RWPE1 (cell line): ENCODE data around the gene EBF4.

Experiments
- CTCF ChIA-PET: fragments of 350-600 bp; sonication (Branson Sonifier 250); formaldehyde crosslinking; extraction: SDS; loops from one replicate; lab custom pipeline; 2021; lab: Yijun Ruan, JAX
- POLR2A ChIA-PET: fragments of 400-600 bp; formaldehyde crosslinking; extraction: SDS; loops from one replicate; lab custom pipeline; 2020; ENCODE audit warnings: antibody characterized with exemption; ENCODE audit not compliant: low non-redundant PET; lab: Yijun Ruan, JAX
- DNase-seq: peaks from one replicate; pipeline ENCODE4 v3.0.0; 2012; ENCODE audit warnings: low spot score
- H3K27ac ChIP-seq: fragments of 450-650 bp; 2 replicates; pipeline ENCODE4 v1.5.1; 2017
- TF ChIP-seq, protein P1 (sequence below): fragments of 450-650 bp; conservative IDR thresholded peaks from 2 replicates; pipeline ENCODE4 v1.5.1; 2017; ENCODE audit warnings: low read depth, mild to moderate bottlenecking

The EBF4 gene

DNA sequence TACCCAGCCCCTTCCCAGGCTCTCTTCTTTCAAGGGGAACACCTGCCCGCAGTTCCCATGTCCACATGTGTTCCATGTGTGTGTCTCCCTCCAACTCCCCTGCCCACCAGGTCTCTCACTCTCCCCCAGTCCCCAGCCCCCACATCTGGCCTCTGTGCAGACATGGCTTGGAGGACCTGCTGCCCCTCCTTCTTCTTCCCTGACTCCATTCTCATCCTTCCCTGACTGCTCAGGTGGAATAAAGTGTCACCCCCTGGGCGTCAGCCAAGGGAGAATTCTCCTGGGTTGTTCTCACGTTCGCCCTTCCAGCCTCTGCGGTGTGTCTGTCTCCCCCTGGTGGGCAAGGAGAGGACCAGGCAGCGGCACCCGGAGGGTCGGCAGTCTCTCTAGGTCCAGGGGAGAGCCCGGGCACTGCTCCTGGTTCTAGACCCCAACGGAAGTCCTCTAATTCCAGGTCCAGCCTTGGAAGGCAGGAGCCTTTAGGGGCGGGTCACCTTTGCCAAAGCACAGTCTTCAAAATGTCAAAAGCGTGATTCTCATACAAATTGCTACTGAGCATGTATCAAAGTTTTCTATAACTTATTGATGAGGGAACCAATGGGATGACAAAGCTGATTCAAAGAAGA lies 50.5 kb downstream of the EBF4 start:
- POLR2A ChIA-PET = no interaction called here
- peak; percentile 71 for DNase-seq
- no peak overlapping the region for H3K27ac ChIP-seq
- TF ChIP-seq, protein P1, sequence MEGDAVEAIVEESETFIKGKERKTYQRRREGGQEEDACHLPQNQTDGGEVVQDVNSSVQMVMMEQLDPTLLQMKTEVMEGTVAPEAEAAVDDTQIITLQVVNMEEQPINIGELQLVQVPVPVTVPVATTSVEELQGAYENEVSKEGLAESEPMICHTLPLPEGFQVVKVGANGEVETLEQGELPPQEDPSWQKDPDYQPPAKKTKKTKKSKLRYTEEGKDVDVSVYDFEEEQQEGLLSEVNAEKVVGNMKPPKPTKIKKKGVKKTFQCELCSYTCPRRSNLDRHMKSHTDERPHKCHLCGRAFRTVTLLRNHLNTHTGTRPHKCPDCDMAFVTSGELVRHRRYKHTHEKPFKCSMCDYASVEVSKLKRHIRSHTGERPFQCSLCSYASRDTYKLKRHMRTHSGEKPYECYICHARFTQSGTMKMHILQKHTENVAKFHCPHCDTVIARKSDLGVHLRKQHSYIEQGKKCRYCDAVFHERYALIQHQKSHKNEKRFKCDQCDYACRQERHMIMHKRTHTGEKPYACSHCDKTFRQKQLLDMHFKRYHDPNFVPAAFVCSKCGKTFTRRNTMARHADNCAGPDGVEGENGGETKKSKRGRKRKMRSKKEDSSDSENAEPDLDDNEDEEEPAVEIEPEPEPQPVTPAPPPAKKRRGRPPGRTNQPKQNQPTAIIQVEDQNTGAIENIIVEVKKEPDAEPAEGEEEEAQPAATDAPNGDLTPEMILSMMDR = peak; percentile 90
- CTCF ChIA-PET = interaction anchor here (0.5 to 1.0 kb wide), 7 partner anchors 11 to 1682 kb away, joined by 3 to 8 read pairs (median 3); no protein-coding TSS in a partner anchor

DNA sequence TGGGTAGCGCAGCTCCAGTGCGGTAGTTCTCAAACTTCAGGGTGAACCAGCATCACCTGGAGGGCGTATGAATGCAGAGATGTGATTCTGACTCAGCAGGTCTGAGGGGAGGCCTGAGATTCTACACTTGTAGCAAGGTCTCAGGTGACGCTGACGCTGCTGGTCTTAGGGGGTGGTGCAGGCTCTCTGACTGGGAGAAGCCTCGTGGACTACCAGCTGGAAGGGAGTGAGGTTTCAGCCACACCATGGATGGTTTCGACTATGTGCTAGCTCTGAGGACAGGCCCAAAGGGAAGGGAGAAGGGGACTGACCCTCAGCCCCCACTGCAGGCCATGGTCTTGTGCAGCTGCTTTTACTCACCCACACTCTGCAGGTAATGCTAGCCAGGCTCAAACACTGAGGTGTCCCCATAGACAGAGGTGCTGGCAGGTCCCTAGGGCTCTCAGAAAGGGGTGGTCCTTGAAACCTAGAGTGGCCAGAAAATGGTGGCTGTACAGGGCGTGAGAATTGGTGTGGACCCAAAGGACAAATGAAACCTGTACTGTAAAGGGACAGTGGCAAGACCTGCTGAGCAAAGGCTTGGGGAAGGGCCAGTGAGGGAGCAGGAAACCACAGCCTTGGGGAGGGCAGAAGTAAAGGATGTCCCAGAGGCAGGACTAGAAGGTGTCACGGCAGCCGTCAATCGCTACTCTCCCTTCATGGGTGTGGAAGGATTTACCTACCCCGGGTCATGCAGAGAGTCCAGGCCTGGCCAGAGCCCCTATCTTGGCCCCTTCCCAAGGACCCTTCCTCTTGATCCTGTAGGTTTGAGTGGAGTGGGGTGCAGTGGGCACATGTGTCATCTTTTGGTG lies 52.7 kb downstream of the EBF4 start:
- H3K27ac ChIP-seq = no peak overlapping the region
- TF ChIP-seq, protein P1 = no peak
- DNase-seq = no peak
- CTCF ChIA-PET = interaction anchor here (1.4 kb wide), 1 partner anchor 10 kb away, joined by 3 read pairs; no protein-coding TSS in a partner anchor
- POLR2A ChIA-PET = no interaction called here

DNA sequence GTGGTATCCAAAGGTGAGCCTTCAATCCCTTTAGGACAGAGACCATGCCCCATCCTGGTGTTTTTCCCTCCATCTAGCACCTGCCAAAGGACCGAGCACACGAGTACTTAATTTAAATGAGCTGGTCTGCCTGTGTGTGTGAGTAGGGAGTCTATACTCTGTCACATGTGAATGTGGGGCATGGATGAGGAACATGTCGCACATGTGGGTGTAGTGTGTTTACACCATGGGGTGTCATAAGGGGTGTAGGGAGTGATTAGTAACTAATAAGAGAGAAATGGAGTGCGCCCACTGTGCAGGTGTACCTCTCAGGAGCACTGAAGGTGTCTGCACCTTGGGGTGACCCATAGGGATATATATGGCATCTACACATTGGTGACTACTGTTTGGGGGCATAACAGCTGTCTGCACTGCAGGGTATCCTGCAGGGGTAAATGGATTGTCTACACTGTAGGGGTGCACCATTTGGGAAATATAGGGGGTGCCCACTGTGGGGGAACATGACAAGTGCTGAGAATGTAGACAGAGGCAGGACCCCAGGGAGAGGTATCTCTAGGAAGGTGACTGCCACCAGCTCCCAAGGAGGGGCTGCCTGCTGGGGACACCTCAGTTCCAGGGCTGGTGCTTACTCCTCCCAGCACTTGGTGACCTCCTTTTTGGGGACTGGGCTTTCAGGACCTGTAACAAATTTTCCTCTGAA lies 53.5 kb downstream of the EBF4 start:
- CTCF ChIA-PET = interaction anchor here (0.6 to 0.7 kb wide), 2 partner anchors 10 to 294 kb away, joined by 3 read pairs; no protein-coding TSS in a partner anchor
- no peak overlapping the region for H3K27ac ChIP-seq
- POLR2A ChIA-PET = no interaction called here
- TF ChIP-seq, protein P1 = no peak
- DNase-seq = no peak

GRCh38 chr20:2746636-2747265 lies 54.2 kb downstream of the EBF4 start:
- no peak overlapping the region for H3K27ac ChIP-seq
- ChIA-PET CTCF (interaction anchor here (0.7 kb wide), 1 partner anchor 294 kb away, joined by 3 read pairs; no protein-coding TSS in a partner anchor), POLR2A (no interaction called here)
- no peak for DNase-seq
- TF ChIP-seq, protein P1 = no peak

DNA sequence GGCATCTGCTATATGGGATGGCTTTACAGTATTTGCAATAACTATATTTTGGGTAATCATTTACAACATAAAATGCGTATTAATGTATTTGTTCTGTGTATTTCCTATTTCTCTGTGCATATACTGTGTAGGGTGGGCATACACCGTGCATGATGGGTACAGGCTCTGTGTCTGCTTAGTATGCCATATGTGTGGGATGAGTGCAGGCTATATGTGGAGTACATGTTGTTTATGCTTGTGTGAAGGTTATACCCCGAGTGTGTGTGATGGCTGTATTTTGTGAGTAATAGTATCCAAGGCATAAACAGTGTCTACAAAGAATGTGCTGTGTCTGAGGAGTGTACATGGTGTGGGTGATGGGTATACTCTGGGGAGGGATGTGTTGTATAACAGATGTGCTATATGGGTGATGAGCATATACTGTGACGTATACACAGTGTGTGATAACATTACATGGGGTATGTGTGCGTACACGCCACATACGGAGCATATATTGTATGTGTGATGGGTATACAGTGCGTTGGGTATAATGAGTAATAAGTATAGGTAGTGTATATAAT lies 55.2 kb downstream of the EBF4 start:
- DNase-seq = no peak
- no peak overlapping the region for H3K27ac ChIP-seq
- TF ChIP-seq, protein P1 = no peak
- ChIA-PET POLR2A (no interaction called here), CTCF (no interaction called here)
